Common myeloid progenitor, CD34-positive (primary cell): ENCODE results near the gene KCNMA1.
A peak's percentile ranks its signal among the peaks of the same experiment; 100 is the strongest.

Source experiments
- CTCF ChIA-PET: fragments of 350-600 bp; sonication (Branson Sonifier 250); formaldehyde crosslinking; loops from one replicate; lab custom pipeline; 2021; ENCODE audit warnings: antibody characterized with exemption; lab: Charles Lee
- POLR2A ChIA-PET: fragments of 350-600 bp; sonication (Branson Sonifier 250); formaldehyde crosslinking; loops from one replicate; lab custom pipeline; 2021; ENCODE audit warnings: antibody characterized with exemption; lab: Charles Lee
- DNase-seq, 3 donors: peaks; one replicate each; pipeline versions ENCODE4 v3.0.0 to v3.0.0-alpha.2; 2013
- H3K27ac ChIP-seq, 2 experiments: 1 replicate in 1 of 2; 2 replicates in 1 of 2; pipeline ENCODE4 v1.7.0; 2013; ENCODE audit warnings: inconsistent platforms in 2 of 2, low read length in 2 of 2, mild to moderate bottlenecking in 2 of 2, low read depth in 1 of 2, moderate library complexity in 1 of 2; ENCODE audit not compliant: severe bottlenecking in 2 of 2, insufficient read depth in 1 of 2, poor library complexity in 1 of 2
- H3K27me3 ChIP-seq, 5 experiments: replicated peaks in 2 of 5; 1 replicate in 3 of 5; 2 replicates in 2 of 5; pipeline versions ENCODE4 v1.6.1 to v1.7.0; 2013; ENCODE audit warnings: low read length in 4 of 5, mild to moderate bottlenecking in 2 of 5, moderate library complexity in 2 of 5, inconsistent platforms in 1 of 5; ENCODE audit not compliant: insufficient read depth in 5 of 5, control insufficient read depth in 4 of 5
- H3K36me3 ChIP-seq, 4 experiments: 1 replicate in 2 of 4; 2 replicates in 2 of 4; pipeline versions ENCODE4 v1.6.1 to v1.7.0; 2013; ENCODE audit warnings: low read length in 3 of 4, control low read depth in 1 of 4, mild to moderate bottlenecking in 1 of 4; ENCODE audit not compliant: control insufficient read depth in 4 of 4, insufficient read depth in 4 of 4
- H3K4me1 ChIP-seq, 4 experiments: 1 replicate in 3 of 4; 2 replicates in 1 of 4; pipeline versions ENCODE4 v1.6.1 to v1.7.1; 2013; ENCODE audit warnings: low read length in 3 of 4, mild to moderate bottlenecking in 3 of 4, control low read depth in 1 of 4, inconsistent platforms in 1 of 4, moderate library complexity in 1 of 4; ENCODE audit not compliant: control insufficient read depth in 4 of 4, insufficient read depth in 4 of 4; ENCODE audit errors: control extremely low read depth in 1 of 4
- H3K4me3 ChIP-seq, 7 experiments: 1 replicate in 4 of 7; 2 replicates in 3 of 7; pipeline versions ENCODE4 v1.5.1 to v1.7.0; 2013; ENCODE audit warnings: mild to moderate bottlenecking in 7 of 7, low read length in 6 of 7, moderate library complexity in 6 of 7, inconsistent platforms in 2 of 7, low read depth in 2 of 7, control low read depth in 1 of 7; ENCODE audit not compliant: insufficient read depth in 4 of 7, control insufficient read depth in 1 of 7; ENCODE audit errors: extremely low read depth in 1 of 7
- H3K9me3 ChIP-seq, 5 experiments: 1 replicate in 4 of 5; 2 replicates in 1 of 5; pipeline versions ENCODE4 v1.6.1 to v1.7.1; 2013; ENCODE audit warnings: low read length in 4 of 5, mild to moderate bottlenecking in 2 of 5, inconsistent platforms in 1 of 5, low read depth in 1 of 5, moderate library complexity in 1 of 5; ENCODE audit not compliant: control insufficient read depth in 4 of 5, insufficient read depth in 2 of 5; ENCODE audit errors: control extremely low read depth in 1 of 5
- WGBS: methylation state at CpG from one replicate; pipeline ENCODE4 v1.1.5; 2013; ENCODE audit not compliant: insufficient coverage; 5-methylcytosine and 5-hydroxymethylcytosine counted together

KCNMA1 gene

DNA sequence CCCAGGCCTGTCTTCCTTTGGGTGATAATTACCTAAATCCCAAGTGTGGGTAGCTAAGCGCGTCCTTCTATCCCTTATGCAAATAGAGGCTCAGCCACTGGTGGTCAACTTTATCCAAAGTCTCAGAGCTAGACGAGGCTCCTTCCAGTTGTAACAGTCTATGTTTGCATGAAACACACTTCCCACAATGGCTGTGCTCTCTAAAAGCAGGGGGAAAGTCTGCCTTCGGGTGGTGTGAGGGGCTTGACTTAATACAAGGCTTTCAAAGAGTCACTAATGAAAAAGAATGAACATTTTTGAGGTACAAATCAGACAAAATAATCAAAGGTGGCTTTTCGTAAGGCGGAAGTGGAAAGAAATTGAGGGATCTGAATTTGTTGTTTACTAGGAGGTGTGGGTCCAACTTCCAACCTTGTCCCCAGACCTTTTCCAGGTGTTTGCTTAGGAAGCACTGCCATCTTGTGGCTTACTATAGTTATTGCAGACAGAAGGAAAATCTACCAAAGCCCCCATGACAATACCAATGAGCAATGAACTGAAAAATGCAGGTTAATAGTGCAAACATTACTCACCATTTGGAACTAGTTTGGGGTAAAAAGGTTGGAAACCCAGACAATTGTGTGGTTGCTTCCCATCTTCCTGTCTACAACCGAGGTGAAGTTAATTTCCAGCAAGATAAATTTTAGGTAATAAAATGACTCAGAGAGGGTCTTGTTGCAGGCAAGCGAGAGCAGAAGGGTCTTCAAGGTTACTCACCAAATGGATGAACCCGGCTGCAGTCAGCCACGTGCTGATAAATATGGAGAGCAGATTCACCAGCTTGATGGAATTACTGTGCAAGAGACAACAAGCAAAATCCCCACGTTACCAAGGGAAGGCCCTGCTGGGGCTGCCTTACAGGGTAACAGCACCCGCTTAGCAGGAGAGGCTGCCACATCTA is 525.7 kb downstream of the KCNMA1 start:
- H3K9me3 ChIP-seq: no peaks in the 10 kb centered on the region
- ChIA-PET POLR2A (no interaction called here), CTCF (interaction anchor here (1.3 to 2.7 kb wide), 3 partner anchors 9 to 14 kb away, joined by 4 to 8 read pairs (median 8); no protein-coding TSS in a partner anchor)
- no peaks in the 10 kb centered on the region for H3K27me3 ChIP-seq
- H3K4me3 ChIP-seq: no peak overlapping the region
- no peaks in the 10 kb centered on the region for H3K36me3 ChIP-seq
- 54% methylated on average over 10 of the region's 12 CpGs for WGBS
- DNase-seq: peak; percentile 42 to 57 (median 47)
- no peaks in the 10 kb centered on the region for H3K4me1 ChIP-seq
- no peak overlapping the region for H3K27ac ChIP-seq

DNA sequence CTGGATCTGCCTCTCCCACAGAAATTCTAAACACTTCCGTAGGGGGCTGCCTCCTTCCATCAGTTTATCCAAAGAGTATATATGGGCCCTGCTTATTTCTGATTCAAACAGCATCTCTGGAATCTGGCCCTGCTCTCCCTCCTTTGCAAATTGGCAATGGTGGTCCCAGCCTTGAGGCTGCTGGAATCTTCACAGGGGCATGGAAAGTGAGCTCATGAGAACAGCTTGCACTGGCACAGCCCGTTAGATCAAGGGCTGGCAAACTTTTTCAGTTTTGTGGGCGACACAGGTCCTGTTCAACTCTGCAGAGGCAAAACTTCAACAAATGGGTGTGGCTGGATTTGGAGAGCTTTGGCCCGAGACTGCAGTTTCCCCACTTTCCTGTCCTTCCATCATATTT is 526.9 kb downstream of the KCNMA1 start:
- ChIA-PET CTCF (interaction anchor here (0.6 to 2.7 kb wide), 5 partner anchors 10 to 493 kb away, joined by 3 to 8 read pairs (median 4); no protein-coding TSS in a partner anchor), POLR2A (no interaction called here)
- no peak overlapping the region for H3K4me3 ChIP-seq

DNA sequence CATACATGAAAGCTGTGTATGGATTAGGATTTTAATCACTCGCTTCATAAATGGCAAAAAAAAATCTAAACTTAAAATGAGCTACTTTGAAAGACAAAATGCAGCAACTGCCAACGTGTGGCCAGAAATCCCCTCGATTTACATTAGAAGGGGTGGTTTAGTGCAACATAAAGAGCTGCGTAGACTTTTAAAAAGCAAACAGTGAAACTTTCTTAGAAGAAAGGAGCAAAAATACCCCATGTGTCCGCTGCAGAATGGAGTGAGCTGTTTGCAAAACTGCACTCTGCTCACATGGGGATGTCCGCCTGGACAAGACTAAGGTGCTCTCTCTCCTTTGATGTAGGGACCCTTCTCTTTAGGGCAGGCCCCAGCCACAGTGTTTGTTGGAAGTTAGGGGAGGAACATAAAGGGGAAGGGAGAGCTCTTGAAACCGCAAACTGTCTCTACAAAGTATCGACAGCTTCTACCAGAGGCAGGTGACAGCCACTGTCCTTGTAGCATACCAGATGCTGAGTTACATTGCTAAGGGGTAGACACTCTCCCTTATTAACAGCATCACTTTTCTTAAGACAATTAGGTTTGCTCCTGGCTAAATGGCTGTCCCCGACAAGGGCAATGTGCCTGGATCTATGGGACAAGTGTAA is 528.1 kb downstream of the KCNMA1 start:
- no peak overlapping the region for H3K27ac ChIP-seq
- no peaks in the 10 kb centered on the region for H3K9me3 ChIP-seq
- H3K4me1 ChIP-seq: no peaks in the 10 kb centered on the region
- WGBS: 98% methylated on average over 9 of the region's 9 CpGs
- DNase-seq: no peak
- no peaks in the 10 kb centered on the region for H3K27me3 ChIP-seq
- no peak overlapping the region for H3K4me3 ChIP-seq
- CTCF ChIA-PET: interaction anchor here (0.6 to 0.7 kb wide), 2 partner anchors 608 to 609 kb away, joined by 3 to 4 read pairs; no protein-coding TSS in a partner anchor
- POLR2A ChIA-PET: interaction anchor here (0.6 to 1.0 kb wide), 2 partner anchors 16 to 126 kb away, joined by 3 to 4 read pairs; no protein-coding TSS in a partner anchor
- no peaks in the 10 kb centered on the region for H3K36me3 ChIP-seq

More for the DNA sequence above, 526.9 kb downstream of the KCNMA1 start:
- no peaks in the 10 kb centered on the region for H3K9me3 ChIP-seq
- no peaks in the 10 kb centered on the region for H3K36me3 ChIP-seq
- H3K4me1 ChIP-seq: no peaks in the 10 kb centered on the region
- DNase-seq: no peak
- no peak overlapping the region for H3K27ac ChIP-seq
- 96% methylated on average over 3 of the region's 4 CpGs for WGBS
- no peaks in the 10 kb centered on the region for H3K27me3 ChIP-seq

DNA sequence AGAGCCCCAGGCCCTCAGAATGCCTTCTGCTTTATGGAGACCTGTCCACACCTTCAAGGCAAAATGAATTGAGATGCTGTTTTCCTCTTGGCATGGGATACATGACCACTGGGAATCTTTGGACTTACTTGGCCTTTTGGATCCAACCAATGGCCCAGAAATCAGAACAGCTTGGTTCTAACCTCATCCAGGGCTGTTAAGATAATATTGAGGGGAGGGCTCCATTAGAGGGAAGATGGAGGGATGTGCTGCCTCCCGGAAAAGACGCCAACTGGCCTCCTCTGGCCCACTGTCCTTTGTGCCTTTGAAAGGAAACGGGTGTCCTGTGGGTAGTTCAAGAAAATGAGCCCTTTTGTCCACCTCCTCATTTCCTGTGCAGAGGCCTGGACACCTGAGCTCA is 530.9 kb downstream of the KCNMA1 start:
- Histone ChIP-seq H3K36me3 (no peaks in the 10 kb centered on the region), H3K4me3 (no peak overlapping the region), H3K9me3 (no peaks in the 10 kb centered on the region), H3K27me3 (peaks cover 0 to 1% (median 0%) of the 10 kb centered on the region in 5 experiments), H3K27ac (no peak overlapping the region), H3K4me1 (no peaks in the 10 kb centered on the region)
- DNase-seq: no peak
- 88% methylated on average over 3 of the region's 3 CpGs for WGBS
- POLR2A ChIA-PET: no interaction called here
- CTCF ChIA-PET: interaction anchor here (1.0 kb wide), 1 partner anchor 167 kb away, joined by 3 read pairs; no protein-coding TSS in a partner anchor

DNA sequence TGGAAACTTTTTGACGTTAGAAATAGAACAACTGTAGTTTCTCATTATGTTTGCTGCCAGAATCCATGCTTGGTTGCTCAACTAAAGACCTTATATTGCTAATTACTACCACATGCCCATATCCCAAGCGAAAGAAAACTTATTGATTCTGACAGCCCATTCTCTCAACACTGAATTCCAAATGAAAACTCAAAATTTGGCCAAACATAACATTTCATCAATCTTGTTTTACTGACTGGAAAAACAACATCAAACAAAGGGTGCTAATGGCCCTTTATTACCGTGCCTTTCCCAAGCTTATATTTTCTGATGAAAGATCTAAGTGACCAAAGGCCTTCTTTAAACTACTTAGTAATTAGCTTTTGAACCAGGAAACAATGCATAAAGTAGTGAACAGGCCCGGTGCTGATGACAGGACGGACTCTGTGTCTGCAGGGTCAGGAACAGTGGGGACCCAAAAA is 531.8 kb downstream of the KCNMA1 start:
- WGBS: 95% methylated on average over 5 of the region's 5 CpGs
- Histone ChIP-seq H3K27me3 (peaks cover 0 to 1% (median 0%) of the 10 kb centered on the region in 5 experiments), H3K36me3 (no peaks in the 10 kb centered on the region), H3K4me1 (no peaks in the 10 kb centered on the region), H3K27ac (no peak overlapping the region), H3K9me3 (no peaks in the 10 kb centered on the region), H3K4me3 (no peak overlapping the region)
- ChIA-PET POLR2A (no interaction called here), CTCF (interaction anchor here (0.6 kb wide), 2 partner anchors 473 to 1612 kb away, joined by 3 read pairs; no protein-coding TSS in a partner anchor)
- DNase-seq: no peak

DNA sequence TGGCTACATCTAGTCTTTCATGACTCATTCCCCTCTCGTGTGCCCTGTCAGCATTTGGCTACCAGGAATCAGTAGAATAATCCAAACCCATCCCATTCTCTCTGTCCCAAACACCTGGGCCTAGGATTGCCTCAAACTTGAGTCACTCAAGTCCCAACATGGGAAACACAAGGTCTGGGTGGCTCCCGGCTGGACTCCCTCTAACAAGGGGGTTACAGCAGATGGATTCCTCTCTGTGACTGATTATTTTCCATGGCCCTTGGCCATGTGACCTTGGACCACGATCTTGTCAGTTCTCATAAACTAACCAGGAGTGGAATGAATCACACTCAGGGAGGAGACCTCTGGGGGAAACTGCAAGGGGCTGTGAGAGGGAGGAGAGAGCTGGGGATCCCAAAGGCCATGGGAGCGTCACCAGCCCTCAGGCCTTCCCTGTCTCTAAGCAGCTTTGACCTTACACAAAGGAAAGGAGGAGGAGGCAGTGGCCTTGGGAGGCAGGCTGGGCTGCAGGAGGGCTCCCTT is 533.1 kb downstream of the KCNMA1 start:
- ChIA-PET POLR2A (no interaction called here), CTCF (interaction anchor here (1.5 kb wide), 1 partner anchor 10 kb away, joined by 4 read pairs; no protein-coding TSS in a partner anchor)
- Histone ChIP-seq H3K4me3 (no peak overlapping the region), H3K36me3 (no peaks in the 10 kb centered on the region), H3K27me3 (peaks cover 0 to 1% (median 0%) of the 10 kb centered on the region in 5 experiments), H3K27ac (no peak overlapping the region), H3K4me1 (no peaks in the 10 kb centered on the region), H3K9me3 (no peaks in the 10 kb centered on the region)
- 93% methylated on average over 3 of the region's 4 CpGs for WGBS
- no peak for DNase-seq
